ENCODE data around the gene CDH24. TPM values are rescaled to one million over a fixed set of nuclear protein-coding genes. Genes with fewer than 3 reads are reported as not detected.

The CDH24 gene
- total and polyA plus RNA-seq, 9 of the 15 experiments (the other 6 are each of a cell fraction or from before 2014, with no cell fraction given), result 0.04 to 16.2 (median 4.9) TPM

DNA sequence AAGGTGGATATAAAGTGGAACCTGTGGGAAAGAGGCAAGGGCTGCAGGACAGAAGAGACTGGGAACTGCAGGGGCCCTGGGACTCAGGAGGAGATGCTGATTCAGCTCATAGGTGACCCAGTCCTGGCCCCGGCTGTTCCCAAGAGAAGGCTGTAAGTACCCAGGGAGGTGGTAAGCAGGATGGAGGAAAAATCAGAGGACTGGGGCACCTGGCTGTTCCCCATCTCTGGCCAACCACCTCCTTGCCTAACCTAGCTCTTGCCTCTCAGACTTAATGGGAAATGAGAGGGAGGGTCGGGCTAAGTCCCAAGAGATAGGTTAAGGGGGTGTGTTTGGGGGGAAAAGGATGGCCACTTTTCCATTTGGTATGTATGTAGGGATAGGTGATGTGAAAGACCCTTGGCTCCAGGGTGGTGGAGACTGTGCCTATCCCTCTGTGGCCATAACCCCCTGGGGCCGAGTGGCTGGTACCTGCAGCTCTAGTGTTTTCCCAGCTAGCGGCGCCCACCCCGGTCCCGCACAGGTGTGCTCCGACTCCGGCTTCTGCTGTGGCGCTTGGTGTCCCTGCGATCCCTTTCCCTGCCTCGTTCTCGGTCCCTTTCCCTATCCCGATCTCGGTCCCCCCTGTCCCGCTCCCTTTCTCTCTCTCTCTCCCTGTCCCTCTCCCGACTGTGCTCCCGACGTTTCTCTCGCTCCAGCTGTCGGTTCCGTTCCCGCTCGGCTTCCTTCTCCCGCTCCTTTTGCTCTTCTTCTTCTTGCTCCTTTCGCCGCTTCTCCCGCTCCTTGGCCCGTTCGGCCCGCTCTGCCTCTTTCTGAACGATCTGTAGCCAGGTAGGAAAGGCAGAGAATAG is 1.6 kb upstream of the CDH24 start (continued):
- TF ChIP-seq ZSCAN32 (CRISPR knock-in tag; IDR thresholded peaks at IDR 0.05), result no peak
- TF ChIP-seq, protein P1, sequence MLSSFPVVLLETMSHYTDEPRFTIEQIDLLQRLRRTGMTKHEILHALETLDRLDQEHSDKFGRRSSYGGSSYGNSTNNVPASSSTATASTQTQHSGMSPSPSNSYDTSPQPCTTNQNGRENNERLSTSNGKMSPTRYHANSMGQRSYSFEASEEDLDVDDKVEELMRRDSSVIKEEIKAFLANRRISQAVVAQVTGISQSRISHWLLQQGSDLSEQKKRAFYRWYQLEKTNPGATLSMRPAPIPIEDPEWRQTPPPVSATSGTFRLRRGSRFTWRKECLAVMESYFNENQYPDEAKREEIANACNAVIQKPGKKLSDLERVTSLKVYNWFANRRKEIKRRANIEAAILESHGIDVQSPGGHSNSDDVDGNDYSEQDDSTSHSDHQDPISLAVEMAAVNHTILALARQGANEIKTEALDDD (IDR thresholded peaks at IDR 0.05), result no peak
- TF ChIP-seq SUPT5H (IDR thresholded peaks at IDR 0.05), result 0 out of 2 replicates have a peak, but pooled peaks have one; percentile 34
- TF ChIP-seq ZBTB8A (IDR thresholded peaks at IDR 0.05; ENCODE audit: partially characterized antibody), result no peak
- TF ChIP-seq ETV5 (CRISPR knock-in tag; IDR thresholded peaks at IDR 0.05; ENCODE audit: low read depth), result no peak
- TF ChIP-seq MED1 (CRISPR knock-in tag; IDR thresholded peaks at IDR 0.05; ENCODE audit: borderline replicate concordance), result no peak
- TF ChIP-seq ZC3H8 (IDR thresholded peaks at IDR 0.05), result no peak
- no peak for TF ChIP-seq NFXL1 (CRISPR knock-in tag; IDR thresholded peaks at IDR 0.05)
- no peak for TF ChIP-seq ZNF212 (CRISPR knock-in tag; IDR thresholded peaks at IDR 0.05)
- no peak for TF ChIP-seq RCOR1 (IDR thresholded peaks at IDR 0.05; ENCODE audit: borderline replicate concordance in 1 of 2, low read depth in 2 of 2, low read length in 2 of 2)
- TF ChIP-seq FOXJ3 (CRISPR knock-in tag; IDR thresholded peaks at IDR 0.05), result no peak
- no peak for TF ChIP-seq SMAD3 (CRISPR knock-in tag; conservative IDR thresholded peaks at IDR 0.05)
- TF ChIP-seq CBX5 (IDR thresholded peaks at IDR 0.05; ENCODE audit: borderline replicate concordance, low read depth), result no peak
- peak; percentile 56; the same call in 1 of the 2 replicates for TF ChIP-seq C11orf30 (IDR thresholded peaks at IDR 0.05; ENCODE audit: low read depth)
- no peak for TF ChIP-seq PHB (CRISPR knock-in tag; IDR thresholded peaks at IDR 0.05)
- TF ChIP-seq SIN3B (IDR thresholded peaks at IDR 0.05; ENCODE audit: low read depth), result no peak
- no peak for TF ChIP-seq ZFPM2 (CRISPR knock-in tag; IDR thresholded peaks at IDR 0.05)
- TF ChIP-seq, protein P2, sequence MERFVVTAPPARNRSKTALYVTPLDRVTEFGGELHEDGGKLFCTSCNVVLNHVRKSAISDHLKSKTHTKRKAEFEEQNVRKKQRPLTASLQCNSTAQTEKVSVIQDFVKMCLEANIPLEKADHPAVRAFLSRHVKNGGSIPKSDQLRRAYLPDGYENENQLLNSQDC (CRISPR knock-in tag; IDR thresholded peaks at IDR 0.05), result no peak
- TF ChIP-seq, protein P3, sequence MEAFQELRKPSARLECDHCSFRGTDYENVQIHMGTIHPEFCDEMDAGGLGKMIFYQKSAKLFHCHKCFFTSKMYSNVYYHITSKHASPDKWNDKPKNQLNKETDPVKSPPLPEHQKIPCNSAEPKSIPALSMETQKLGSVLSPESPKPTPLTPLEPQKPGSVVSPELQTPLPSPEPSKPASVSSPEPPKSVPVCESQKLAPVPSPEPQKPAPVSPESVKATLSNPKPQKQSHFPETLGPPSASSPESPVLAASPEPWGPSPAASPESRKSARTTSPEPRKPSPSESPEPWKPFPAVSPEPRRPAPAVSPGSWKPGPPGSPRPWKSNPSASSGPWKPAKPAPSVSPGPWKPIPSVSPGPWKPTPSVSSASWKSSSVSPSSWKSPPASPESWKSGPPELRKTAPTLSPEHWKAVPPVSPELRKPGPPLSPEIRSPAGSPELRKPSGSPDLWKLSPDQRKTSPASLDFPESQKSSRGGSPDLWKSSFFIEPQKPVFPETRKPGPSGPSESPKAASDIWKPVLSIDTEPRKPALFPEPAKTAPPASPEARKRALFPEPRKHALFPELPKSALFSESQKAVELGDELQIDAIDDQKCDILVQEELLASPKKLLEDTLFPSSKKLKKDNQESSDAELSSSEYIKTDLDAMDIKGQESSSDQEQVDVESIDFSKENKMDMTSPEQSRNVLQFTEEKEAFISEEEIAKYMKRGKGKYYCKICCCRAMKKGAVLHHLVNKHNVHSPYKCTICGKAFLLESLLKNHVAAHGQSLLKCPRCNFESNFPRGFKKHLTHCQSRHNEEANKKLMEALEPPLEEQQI (IDR thresholded peaks at IDR 0.05), result no peak
- no peak for TF ChIP-seq EWSR1 (IDR thresholded peaks at IDR 0.05; ENCODE audit: borderline replicate concordance, low read depth, partially characterized antibody)
- TF ChIP-seq PYGO2 (tag; IDR thresholded peaks at IDR 0.05), result no peak
- TF ChIP-seq POLR2AphosphoS5 (IDR thresholded peaks at IDR 0.05; ENCODE audit: control insufficient read depth, insufficient read depth, low read depth, low read length), result peak; percentile 62
- TF ChIP-seq LARP7 (IDR thresholded peaks at IDR 0.05), result no peak
- no peak for TF ChIP-seq CHD4 (IDR thresholded peaks at IDR 0.05; ENCODE audit: insufficient read depth, insufficient replicate concordance, low read depth, low read length, poor library complexity, severe bottlenecking)
- TF ChIP-seq ZFP36 (IDR thresholded peaks at IDR 0.05; ENCODE audit: low read depth, low read length, partially characterized antibody), result no peak
- TF ChIP-seq, protein P4, sequence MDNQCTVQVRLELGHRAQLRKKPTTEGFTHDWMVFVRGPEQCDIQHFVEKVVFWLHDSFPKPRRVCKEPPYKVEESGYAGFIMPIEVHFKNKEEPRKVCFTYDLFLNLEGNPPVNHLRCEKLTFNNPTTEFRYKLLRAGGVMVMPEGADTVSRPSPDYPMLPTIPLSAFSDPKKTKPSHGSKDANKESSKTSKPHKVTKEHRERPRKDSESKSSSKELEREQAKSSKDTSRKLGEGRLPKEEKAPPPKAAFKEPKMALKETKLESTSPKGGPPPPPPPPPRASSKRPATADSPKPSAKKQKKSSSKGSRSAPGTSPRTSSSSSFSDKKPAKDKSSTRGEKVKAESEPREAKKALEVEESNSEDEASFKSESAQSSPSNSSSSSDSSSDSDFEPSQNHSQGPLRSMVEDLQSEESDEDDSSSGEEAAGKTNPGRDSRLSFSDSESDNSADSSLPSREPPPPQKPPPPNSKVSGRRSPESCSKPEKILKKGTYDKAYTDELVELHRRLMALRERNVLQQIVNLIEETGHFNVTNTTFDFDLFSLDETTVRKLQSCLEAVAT (IDR thresholded peaks at IDR 0.05), result peak in 1 of 2 experiments; percentile 87; a peak in 2 of 4 replicates
